ENCODE results near the gene SLC9A3. TPM values are rescaled to one million over a fixed set of nuclear protein-coding genes. Genes with fewer than 3 reads are reported as not detected.
"Not testable (repeated sequence)": the region's sequence is repeated elsewhere in the genome, so short reads cannot be mapped to it uniquely, and the experiment has no call there.

Gene SLC9A3
- polyA plus RNA-seq, 1 of the 3 experiments (the other 2 are of a cell fraction), result 1.9 TPM

DNA sequence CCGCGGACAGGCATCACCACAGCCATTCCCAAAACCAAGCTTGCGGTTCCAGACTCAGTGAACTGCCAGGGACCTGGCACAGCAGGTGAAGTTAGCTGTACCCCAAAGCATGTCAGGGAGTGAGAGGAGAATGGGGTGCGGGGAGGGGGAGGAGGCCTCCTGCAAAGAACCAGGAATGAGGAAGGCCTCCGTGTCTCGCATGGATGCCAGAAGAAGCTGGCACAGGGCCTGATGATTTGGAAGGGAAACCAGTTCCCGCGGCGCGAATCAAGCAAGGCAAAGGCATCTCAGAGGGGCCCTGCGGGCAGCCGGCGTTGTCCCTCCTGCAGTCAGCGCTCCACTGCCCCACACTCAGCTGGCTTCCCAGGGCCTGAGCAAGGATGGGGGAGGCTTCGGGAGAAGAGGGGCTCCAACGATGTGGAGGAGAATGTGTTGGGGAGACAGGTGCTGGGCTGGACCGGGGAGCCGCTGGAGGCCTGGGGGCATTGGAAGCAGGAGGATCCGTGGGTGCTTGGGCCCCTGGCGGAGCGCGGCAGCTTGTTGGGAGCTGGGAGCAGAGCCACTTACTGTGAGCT lies 14.6 kb downstream of the SLC9A3 start:
- POLR2A ChIA-PET, result no interaction called here
- Histone ChIP-seq H3F3A (replicated peaks; ENCODE audit: insufficient read depth) (no peaks in the 10 kb centered on the region), H3K36me3 (replicated peaks in 1 of 2; ENCODE audit: control insufficient read depth in 1 of 2, insufficient read depth in 2 of 2, low read length in 1 of 2) (no peaks in the 10 kb centered on the region), H3K4me1 (ENCODE audit: control insufficient read depth in 1 of 2, insufficient read depth in 2 of 2, low read depth in 1 of 2, low read length in 1 of 2) (no peaks in the 10 kb centered on the region; a peak in 1 of 4 replicates), H3K27me3 (ENCODE audit: insufficient read depth) (peaks cover 22% of the 10 kb centered on the region; the same call in 1 of the 2 replicates), H3K4me2 (no peak overlapping the region), H3K79me2 (ENCODE audit: insufficient read depth) (no peaks in the 10 kb centered on the region), H2AFZ (ENCODE audit: low read depth) (no peak overlapping the region), H3K9ac (no peak overlapping the region), H3K4me3 (ENCODE audit: low read depth in 2 of 2, low read length in 1 of 2) (no peak overlapping the region), H3K9me3 (no peaks in the 10 kb centered on the region), H3K27ac (ENCODE audit: low read depth in 2 of 2, low read length in 1 of 2) (no peak overlapping the region), H3K9me2 (no peaks in the 10 kb centered on the region), H4K20me1 (ENCODE audit: insufficient read depth) (no peaks in the 10 kb centered on the region)
- no peak for TF ChIP-seq RCOR1 (IDR thresholded peaks at IDR 0.05; ENCODE audit: low read length)
- no peak for DNase-seq
- CTCF ChIA-PET, result no interaction called here
- 62% methylated on average over 12 of the region's 22 CpGs for WGBS (ENCODE audit: low lambda C conversion rate)

DNA sequence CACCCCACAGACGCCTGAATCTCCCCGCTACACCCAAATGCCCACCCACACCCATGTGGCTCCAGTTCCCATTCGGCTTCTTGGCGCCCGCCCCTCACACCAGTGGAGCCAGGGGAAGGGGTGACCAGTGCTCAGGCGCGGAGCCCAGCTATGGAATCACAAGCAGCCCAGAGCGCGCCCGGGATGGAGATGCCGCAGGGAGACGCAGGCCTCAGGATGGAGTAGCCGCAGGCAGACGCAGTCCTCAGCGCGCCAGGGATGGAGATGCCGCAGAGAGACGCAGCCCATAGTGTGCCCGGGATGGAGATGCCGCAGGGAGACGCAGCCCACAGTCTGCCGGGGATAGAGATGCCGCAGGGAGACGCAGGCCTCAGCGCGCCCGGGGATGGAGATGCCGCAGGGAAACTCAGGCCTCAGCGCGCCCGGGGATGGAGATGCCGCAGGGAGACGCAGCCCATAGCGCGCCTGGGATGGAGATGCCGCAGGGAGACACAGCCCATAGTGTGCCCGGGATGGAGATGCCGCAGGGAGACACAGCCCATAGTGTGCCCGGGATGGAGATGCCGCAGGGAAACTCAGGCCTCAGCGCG lies 16.2 kb downstream of the SLC9A3 start:
- H3K4me1 ChIP-seq (ENCODE audit: control insufficient read depth in 1 of 2, insufficient read depth in 2 of 2, low read depth in 1 of 2, low read length in 1 of 2); H3K9me2 ChIP-seq; CTCF ChIA-PET; POLR2A ChIA-PET; H3K27ac ChIP-seq (ENCODE audit: low read depth in 2 of 2, low read length in 1 of 2); H3F3A ChIP-seq (replicated peaks; ENCODE audit: insufficient read depth); H3K9ac ChIP-seq; H3K4me2 ChIP-seq; H3K9me3 ChIP-seq; DNase-seq; H4K20me1 ChIP-seq (ENCODE audit: insufficient read depth); H3K36me3 ChIP-seq (replicated peaks in 1 of 2; ENCODE audit: control insufficient read depth in 1 of 2, insufficient read depth in 2 of 2, low read length in 1 of 2); H3K4me3 ChIP-seq (ENCODE audit: low read depth in 2 of 2, low read length in 1 of 2); H3K79me2 ChIP-seq (ENCODE audit: insufficient read depth); H2AFZ ChIP-seq (ENCODE audit: low read depth): not testable (repeated sequence)
- H3K27me3 ChIP-seq (ENCODE audit: insufficient read depth), result peaks cover 16% of the 10 kb centered on the region; the same call in 1 of the 2 replicates
- WGBS (ENCODE audit: low lambda C conversion rate), result 95% methylated on average over 32 of the region's 42 CpGs

DNA sequence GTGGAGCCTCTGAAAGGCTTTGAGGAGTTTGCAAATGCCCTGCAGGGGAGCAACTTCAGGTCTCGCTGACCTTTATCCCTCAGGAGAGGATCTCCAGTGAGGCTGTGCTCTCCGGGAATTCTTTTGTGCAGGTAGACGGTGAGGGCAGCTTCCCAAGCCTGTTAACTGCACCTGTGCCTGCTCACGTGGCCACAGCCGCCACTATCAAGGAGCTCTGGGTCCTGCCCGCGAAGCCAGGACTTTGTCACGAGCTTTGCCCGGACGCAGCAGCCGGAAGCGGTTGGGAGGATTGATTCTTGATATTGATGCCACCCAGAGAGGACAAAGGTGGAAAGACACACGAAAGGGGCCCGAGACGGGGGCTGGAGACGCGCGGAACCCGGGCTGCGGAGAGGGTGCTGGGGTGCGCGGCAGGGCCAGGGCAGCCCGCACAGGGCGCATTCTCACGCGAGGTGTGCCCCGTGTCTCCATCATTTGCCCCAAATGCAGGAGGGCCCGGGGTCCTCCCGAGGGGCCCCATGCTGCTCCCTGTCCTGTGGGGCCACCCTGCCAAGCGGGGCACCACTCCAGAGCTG lies 18.2 kb downstream of the SLC9A3 start:
- H3F3A ChIP-seq (replicated peaks; ENCODE audit: insufficient read depth), result no peaks in the 10 kb centered on the region
- ChIA-PET CTCF (no interaction called here), POLR2A (no interaction called here)
- no peak for DNase-seq
- H3K9ac ChIP-seq, result no peak overlapping the region
- H2AFZ ChIP-seq (ENCODE audit: low read depth), result no peak overlapping the region
- 18% methylated on average over 21 of the region's 30 CpGs for WGBS (ENCODE audit: low lambda C conversion rate)
- peaks cover 9% of the 10 kb centered on the region; the same call in 1 of the 2 replicates for H3K27me3 ChIP-seq (ENCODE audit: insufficient read depth)
- no peak overlapping the region for H3K4me3 ChIP-seq (ENCODE audit: low read depth in 2 of 2, low read length in 1 of 2)
- no peaks in the 10 kb centered on the region for H4K20me1 ChIP-seq (ENCODE audit: insufficient read depth)
- TF ChIP-seq, protein P1, sequence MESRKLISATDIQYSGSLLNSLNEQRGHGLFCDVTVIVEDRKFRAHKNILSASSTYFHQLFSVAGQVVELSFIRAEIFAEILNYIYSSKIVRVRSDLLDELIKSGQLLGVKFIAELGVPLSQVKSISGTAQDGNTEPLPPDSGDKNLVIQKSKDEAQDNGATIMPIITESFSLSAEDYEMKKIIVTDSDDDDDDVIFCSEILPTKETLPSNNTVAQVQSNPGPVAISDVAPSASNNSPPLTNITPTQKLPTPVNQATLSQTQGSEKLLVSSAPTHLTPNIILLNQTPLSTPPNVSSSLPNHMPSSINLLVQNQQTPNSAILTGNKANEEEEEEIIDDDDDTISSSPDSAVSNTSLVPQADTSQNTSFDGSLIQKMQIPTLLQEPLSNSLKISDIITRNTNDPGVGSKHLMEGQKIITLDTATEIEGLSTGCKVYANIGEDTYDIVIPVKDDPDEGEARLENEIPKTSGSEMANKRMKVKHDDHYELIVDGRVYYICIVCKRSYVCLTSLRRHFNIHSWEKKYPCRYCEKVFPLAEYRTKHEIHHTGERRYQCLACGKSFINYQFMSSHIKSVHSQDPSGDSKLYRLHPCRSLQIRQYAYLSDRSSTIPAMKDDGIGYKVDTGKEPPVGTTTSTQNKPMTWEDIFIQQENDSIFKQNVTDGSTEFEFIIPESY (IDR thresholded peaks at IDR 0.05; ENCODE audit: borderline replicate concordance, low read depth), result no peak
- TF ChIP-seq MEF2A (IDR thresholded peaks at IDR 0.05; ENCODE audit: borderline replicate concordance, low read depth), result no peak
- TF ChIP-seq FOXJ3 (CRISPR knock-in tag; IDR thresholded peaks at IDR 0.05), result no peak
- TF ChIP-seq FOSL2 (IDR thresholded peaks at IDR 0.05; ENCODE audit: borderline replicate concordance, low read depth), result no peak
- no peak for TF ChIP-seq EZH2phosphoT487 (IDR thresholded peaks at IDR 0.05; ENCODE audit: borderline replicate concordance, low read depth)
- H3K9me2 ChIP-seq, result no peaks in the 10 kb centered on the region
- no peak overlapping the region for H3K4me2 ChIP-seq
- no peak overlapping the region for H3K27ac ChIP-seq (ENCODE audit: low read depth in 2 of 2, low read length in 1 of 2)
- H3K79me2 ChIP-seq (ENCODE audit: insufficient read depth), result no peaks in the 10 kb centered on the region
- H3K9me3 ChIP-seq, result no peaks in the 10 kb centered on the region
- H3K4me1 ChIP-seq (ENCODE audit: control insufficient read depth in 1 of 2, insufficient read depth in 2 of 2, low read depth in 1 of 2, low read length in 1 of 2), result no peaks in the 10 kb centered on the region; a peak in 1 of 4 replicates
- no peaks in the 10 kb centered on the region for H3K36me3 ChIP-seq (replicated peaks in 1 of 2; ENCODE audit: control insufficient read depth in 1 of 2, insufficient read depth in 2 of 2, low read length in 1 of 2)
